ENCODE results near the gene CSKMT.

GRCh38 chr11:62664405-62665074 is 572 bp upstream of the CSKMT start:
- TF ChIP-seq POLR2A (IDR thresholded peaks at IDR 0.05; ENCODE audit: low read length) (no peak), GATA1 (IDR thresholded peaks at IDR 0.05; ENCODE audit: low read depth, low read length) (no peak)

Measured in erythroblast (primary cell).